Left cardiac atrium (tissue), 4 donors: ENCODE results near the gene KLHDC7A. TPM values are rescaled to one million over a fixed set of nuclear protein-coding genes. Genes with fewer than 3 reads are reported as not detected.

Source experiments
- ATAC-seq, 2 donors: fragments of 200-7000 bp; cut with Tn5 transposase; one replicate each; pipeline ENCODE4 v1.9.1; 2020; ENCODE audit warnings: mild to moderate bottlenecking in 2 of 2, moderate library complexity in 2 of 2
- DNase-seq: peaks from one replicate; pipeline ENCODE4 v3.0.0-alpha.2; 2020
- intact Hi-C, 2 donors: fragments of 100-400 bp; cut with DNase I; formaldehyde crosslinking; loops; one replicate each; pipeline versions ENCODE4 v1.14.1 to v1.15.1; 2022 to 2023
- total RNA-seq, 2 donors: library from RNA; stranded (reverse); fragmentation: NEBNext Ultra II Directional; extraction: Animal tissue kit (Norgen Biotek cat#: 25700); gene quantifications; one replicate each; pipeline ENCODE4 v1.2.1, GENCODE V29; 2021
- donor health status: DM: no; HTN: yes; CAD: no.
- donor health status: DM: no; HTN: yes; CAD: no; lungs with severe emphysema.
- donor health status: DM: yes; HTN: yes; CAD: no.
- donor health status: Dilated cardiomyopathy.

Gene KLHDC7A
- total RNA-seq, 2 donors from 2014 or later = 0.29 TPM; not detected in 1

GRCh38 chr1:18469514-18469913, 11.2 kb upstream of the KLHDC7A start:
- ATAC-seq (no peak), DNase-seq (no peak)
- intact Hi-C loops = no loop called here

GRCh38 chr1:18470671-18471355, 9.9 kb upstream of the KLHDC7A start:
- intact Hi-C loops = no loop called here
- DNase-seq (no peak), ATAC-seq (no peak)

DNA sequence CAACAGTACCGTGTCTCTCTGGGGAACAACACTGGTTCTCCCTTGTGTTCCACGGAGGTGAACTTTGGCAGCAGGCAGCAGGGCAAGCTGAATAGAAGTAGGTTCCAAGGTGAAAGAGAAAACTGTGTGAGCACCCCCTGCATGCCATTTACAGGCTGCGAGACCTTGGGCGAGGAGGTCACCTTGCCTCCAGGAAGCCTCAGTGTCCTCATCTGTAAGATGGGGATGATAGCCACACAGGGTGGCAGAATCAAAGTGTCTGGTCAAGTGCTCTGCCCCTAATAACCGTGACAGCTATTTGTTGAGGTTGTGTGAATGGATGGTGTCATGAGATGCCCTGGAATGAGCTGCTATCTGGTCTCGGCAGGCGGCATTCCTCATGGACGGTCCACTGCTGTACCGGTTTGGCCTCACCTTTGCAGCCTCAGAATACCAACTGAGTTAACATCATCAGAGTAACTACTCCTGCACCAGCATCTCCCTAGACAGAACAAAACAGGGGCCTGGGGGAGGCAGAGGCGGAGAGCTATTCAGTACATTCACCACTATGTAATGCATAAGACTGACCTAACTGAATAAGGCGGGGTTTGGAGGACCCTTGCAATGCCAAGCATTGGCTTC, 7.4 kb upstream of the KLHDC7A start:
- no peak for DNase-seq
- ATAC-seq = no peak
- intact Hi-C loops = no loop called here

DNA sequence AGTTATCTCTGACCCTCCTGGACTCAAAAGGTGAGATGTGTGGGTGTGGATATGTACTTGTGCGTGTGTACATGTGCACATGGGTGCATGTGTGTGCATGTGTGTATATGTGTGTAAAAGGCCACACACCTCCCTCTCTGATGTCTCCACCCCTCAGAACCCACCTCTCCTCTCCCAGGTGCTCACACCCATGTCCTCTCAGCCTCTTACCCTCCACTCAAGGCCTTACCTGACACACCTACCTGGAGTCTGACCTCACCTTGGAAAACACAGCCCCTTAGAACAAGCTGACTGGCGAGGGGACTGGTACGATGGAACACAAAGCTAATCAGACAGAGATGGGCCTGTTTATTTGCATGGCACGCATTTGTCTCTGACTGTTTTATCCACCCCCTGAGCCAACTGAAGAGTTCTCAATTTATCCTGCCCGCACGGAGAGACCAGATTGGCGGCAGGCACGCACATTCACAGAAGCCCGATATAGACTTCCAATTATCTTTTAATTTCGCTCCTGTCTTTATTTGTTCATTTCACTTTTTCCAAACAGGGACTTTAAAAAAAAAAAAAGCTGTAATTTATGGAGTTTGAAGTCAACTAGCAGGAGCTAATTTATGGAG, 6.1 kb upstream of the KLHDC7A start:
- DNase-seq (no peak), ATAC-seq (no peak)
- intact Hi-C loops = no loop called here

DNA sequence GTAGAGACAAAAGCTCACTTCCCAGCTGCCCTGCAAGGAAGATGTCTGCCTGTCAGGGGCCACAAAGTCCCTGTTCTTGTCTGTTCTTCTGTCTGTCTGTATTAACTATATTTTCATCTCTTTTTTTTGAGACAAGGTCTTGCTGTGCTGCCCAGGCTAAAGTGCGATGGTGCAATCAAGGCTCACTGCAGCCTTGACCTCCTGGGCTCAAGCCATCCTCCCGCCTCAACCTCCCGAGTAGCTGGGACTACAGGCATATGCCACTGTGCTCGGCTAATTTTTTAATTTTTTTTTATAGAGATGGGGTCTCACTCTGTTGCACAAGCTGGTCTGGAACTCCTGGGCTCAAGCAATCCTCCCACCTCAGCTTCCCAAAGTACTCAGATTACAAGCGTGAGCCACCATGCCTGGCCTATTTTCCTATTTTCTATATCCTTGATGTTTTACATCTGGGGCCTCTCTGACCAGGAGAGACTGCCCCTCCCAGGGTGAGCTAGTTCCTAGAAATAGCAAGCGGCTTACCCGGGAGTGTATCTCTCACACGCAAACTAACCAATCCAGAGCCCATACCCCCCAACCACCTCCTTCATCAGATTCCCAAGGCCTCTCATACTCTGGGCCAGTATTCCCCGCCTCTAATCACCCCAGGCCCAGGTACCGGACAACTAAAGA, 5.4 kb upstream of the KLHDC7A start:
- no peak for DNase-seq
- ATAC-seq = no peak
- intact Hi-C loops = no loop called here

DNA sequence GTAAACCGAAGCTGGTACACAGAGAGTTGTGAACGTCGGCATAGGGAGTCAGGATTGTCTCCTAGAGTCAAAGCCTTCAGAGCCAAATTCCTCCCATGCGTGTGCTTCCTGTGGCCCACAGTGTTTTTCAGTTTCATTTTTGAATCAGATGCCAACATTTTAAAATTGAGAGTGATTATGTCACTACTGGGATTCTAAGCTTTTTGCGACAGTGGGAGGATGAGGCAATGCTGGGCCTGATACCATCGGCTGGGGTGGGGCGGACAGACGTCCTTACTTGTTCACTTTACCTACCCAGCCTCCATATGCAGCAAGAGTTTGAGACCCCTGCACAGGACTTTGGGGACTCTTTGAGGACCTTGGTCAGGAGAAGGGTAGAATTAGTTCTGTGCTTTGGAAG, 1.3 kb upstream of the KLHDC7A start:
- intact Hi-C loops = no loop called here
- DNase-seq (no peak), ATAC-seq (peak in 1 of 2 donors; percentile 21)

DNA sequence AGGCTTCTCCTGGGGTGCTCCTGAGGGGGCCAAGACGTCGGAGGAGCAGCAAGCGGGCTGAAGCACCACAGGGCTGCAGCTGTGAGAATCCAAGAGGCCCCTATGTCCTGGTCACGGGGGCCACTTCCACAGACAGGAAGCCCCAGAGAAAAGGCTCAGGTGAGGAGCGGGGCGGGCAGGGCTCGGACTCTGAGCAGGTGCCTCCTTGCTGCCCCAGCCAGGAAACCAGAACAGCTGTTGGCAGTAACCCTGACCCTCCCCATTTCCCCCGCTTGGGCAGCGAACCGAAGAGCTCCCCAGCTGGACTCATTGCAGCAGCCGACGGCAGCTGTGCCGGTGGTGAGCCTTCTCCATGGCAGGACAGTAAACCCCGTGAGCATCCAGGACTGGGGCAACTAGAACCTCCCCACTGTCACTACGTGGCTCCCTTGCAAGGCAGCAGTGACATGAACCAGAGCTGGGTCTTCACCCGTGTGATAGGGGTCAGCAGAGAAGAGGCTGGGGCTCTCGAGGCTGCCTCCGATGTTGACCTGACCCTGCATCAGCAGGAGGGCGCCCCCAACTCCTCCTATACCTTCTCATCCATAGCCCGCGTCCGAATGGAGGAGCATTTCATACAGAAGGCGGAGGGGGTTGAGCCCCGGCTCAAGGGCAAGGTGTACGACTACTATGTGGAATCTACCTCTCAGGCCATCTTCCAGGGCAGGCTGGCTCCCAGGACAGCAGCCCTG, 625 bp downstream of the KLHDC7A start:
- DNase-seq = no peak
- intact Hi-C loops = no loop called here
- no peak for ATAC-seq

DNA sequence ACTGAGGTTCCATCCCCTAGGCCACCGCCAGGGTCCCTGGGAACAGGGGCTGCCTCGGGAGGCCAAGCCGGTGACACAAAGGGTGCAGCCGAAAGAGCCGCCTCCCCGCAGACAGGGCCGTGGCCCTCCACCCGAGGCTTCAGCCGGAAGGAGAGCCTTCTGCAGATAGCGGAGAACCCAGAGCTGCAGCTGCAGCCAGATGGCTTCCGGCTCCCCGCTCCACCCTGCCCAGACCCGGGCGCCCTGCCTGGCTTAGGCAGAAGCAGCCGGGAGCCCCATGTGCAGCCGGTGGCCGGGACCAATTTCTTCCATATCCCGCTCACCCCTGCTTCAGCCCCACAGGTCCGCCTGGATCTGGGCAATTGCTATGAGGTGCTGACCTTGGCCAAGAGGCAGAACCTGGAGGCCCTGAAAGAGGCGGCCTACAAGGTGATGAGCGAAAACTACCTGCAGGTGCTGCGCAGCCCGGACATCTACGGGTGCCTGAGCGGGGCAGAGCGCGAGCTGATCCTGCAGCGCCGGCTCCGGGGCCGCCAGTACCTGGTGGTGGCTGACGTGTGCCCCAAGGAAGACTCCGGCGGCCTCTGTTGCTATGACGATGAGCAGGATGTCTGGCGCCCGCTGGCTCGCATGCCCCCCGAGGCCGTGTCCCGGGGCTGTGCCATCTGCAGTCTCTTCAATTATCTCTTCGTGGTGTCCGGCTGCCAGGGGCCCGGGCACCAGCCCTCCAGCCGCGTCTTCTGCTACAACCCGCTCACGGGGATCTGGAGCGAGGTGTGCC, 1.4 kb downstream of the KLHDC7A start:
- intact Hi-C loops = no loop called here
- DNase-seq = no peak
- no peak for ATAC-seq

- ATAC-seq (no peak), DNase-seq (no peak)
- intact Hi-C loops = no loop called here
Observed at GRCh38 chr1:18482721-18483425, 2.1 kb downstream of the KLHDC7A start.

GRCh38 chr1:18484276-18484675, 3.5 kb downstream of the KLHDC7A start:
- intact Hi-C loops = no loop called here
- DNase-seq (no peak), ATAC-seq (no peak)

DNA sequence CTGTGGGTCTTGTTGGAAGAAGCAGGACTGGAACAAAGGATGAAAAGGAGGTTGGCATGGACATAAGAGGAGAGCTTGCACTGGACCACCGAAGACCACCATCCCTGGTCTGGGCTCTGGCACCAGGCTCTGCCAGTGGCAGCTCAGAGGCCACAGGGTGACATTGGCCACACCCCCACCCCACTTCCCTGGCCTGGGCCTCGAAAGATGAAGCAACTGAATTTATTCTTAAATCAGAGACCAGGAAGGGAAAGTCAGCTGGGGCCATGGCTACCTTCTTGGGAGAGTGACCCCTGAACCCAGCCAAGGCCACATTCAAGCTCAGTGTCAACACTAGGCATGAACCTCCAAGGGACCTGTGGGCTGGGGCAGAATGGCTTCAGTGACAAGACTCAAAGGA, 4.0 kb downstream of the KLHDC7A start:
- DNase-seq = no peak

GRCh38 chr1:18485227-18485626, 4.5 kb downstream of the KLHDC7A start:
- DNase-seq (no peak), ATAC-seq (no peak)
- intact Hi-C loops = no loop called here

More for the DNA sequence above, 4.0 kb downstream of the KLHDC7A start:
- intact Hi-C loops = no loop called here
- ATAC-seq = no peak

GRCh38 chr1:18486195-18486594, 5.5 kb downstream of the KLHDC7A start:
- intact Hi-C loops = no loop called here
- ATAC-seq = no peak
- no peak for DNase-seq

GRCh38 chr1:18489417-18490143, 8.8 kb downstream of the KLHDC7A start:
- DNase-seq (no peak), ATAC-seq (no peak)
- intact Hi-C loops = no loop called here

GRCh38 chr1:18491168-18491567, 10.4 kb downstream of the KLHDC7A start:
- no peak for DNase-seq
- intact Hi-C loops = no loop called here
- no peak for ATAC-seq

GRCh38 chr1:18494304-18494703, 13.6 kb downstream of the KLHDC7A start:
- no peak for DNase-seq
- ATAC-seq = no peak
- intact Hi-C loops = no loop called here

- DNase-seq = no peak
- intact Hi-C loops = no loop called here
- no peak for ATAC-seq
Observed at GRCh38 chr1:18495635-18496034, 14.9 kb downstream of the KLHDC7A start.

DNA sequence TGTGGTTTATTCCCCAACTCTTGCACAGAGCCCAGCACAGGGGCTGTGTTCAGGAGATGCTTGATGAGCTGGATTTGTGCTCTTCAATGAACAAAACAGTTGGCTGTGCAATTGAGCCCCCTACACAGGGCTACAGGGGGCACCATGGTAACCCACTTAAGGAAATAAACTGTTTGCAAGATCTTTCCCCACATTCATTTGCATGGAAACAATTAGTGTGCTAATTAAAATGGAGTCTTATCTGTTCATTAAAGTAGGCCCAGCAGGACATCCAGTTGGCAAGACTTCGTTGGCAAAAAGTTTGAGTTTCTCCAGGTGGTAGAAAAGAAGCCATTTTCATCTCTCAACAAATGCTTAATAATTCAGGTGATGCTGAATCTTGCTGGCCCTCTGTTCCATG, 15.3 kb downstream of the KLHDC7A start:
- intact Hi-C loops = no loop called here
- DNase-seq (no peak), ATAC-seq (no peak)
